Measurements from ENCODE around the gene HIPK2.
"Not testable (repeated sequence)": the region's sequence is repeated elsewhere in the genome, so short reads cannot be mapped to it uniquely, and the experiment has no call there.

DNA sequence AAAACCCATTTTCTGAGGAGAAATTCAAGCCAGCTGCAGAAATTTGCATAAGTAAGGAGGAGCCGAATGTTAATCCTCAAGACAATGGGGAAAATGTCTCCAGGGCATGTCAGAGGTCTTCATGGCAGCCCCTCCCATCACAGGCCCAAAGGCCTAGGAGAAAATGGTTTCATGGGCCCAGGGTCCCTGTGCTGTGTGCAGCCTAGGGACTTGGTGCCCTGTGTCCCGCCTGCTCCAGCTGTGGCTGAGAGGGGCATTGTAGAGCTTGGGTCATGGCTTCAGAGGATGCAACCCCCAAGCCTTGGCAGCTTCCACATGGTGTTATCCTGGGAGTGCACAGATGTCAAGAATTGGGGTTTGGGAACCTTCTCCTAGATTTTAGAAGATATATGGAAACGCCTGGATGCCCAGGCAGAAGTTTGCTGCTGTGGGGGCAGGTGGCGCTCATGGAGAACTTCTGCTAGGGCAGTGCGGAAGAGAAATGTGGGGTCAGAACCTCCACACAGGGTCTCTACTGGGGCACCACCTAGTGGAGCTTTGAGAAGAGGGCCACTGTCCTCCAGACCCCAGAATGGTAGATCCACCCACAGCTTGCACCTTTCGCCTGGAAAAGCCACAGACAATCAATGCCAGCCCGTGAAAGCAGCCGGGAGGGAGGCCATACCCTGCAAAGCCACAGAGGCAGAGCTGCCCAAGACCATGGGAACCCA lies 223.7 kb downstream of the HIPK2 start:
- TF ChIP-seq, protein P1, sequence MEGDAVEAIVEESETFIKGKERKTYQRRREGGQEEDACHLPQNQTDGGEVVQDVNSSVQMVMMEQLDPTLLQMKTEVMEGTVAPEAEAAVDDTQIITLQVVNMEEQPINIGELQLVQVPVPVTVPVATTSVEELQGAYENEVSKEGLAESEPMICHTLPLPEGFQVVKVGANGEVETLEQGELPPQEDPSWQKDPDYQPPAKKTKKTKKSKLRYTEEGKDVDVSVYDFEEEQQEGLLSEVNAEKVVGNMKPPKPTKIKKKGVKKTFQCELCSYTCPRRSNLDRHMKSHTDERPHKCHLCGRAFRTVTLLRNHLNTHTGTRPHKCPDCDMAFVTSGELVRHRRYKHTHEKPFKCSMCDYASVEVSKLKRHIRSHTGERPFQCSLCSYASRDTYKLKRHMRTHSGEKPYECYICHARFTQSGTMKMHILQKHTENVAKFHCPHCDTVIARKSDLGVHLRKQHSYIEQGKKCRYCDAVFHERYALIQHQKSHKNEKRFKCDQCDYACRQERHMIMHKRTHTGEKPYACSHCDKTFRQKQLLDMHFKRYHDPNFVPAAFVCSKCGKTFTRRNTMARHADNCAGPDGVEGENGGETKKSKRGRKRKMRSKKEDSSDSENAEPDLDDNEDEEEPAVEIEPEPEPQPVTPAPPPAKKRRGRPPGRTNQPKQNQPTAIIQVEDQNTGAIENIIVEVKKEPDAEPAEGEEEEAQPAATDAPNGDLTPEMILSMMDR (IDR thresholded peaks at IDR 0.05): not testable (repeated sequence)
- TF ChIP-seq POLR2A, EP300 (IDR thresholded peaks at IDR 0.05): not testable (repeated sequence)
